Caco-2 (cell line): ENCODE results near the gene RIPOR3. TPM values are rescaled to one million over a fixed set of nuclear protein-coding genes. Genes with fewer than 3 reads are reported as not detected.
A peak's percentile ranks its signal among the peaks of the same experiment; 100 is the strongest.

Experiments
- BruUV-seq: library from RNA; stranded (reverse); fragments of 400-500 nt; replicated peaks from 2 replicates; lab custom pipeline; 2021; lab: Mats Ljungman, UMichigan
- CTCF ChIA-PET: fragments of 300-600 bp; sonication (Branson Sonifier 250); formaldehyde crosslinking; loops from one replicate; lab custom pipeline; 2022; ENCODE audit warnings: antibody characterized with exemption; lab: Charles Lee
- POLR2A ChIA-PET: fragments of 300-600 bp; sonication (Branson Sonifier 250); formaldehyde crosslinking; loops from one replicate; lab custom pipeline; 2022; ENCODE audit warnings: antibody characterized with exemption; lab: Charles Lee
- DNase-seq, 2 experiments: peaks; one replicate each; pipeline versions ENCODE4 v3.0.0 to v3.0.0-alpha.2; 2020 to 2022
- H3K27me3 ChIP-seq: replicated peaks from 2 replicates; pipeline ENCODE4 v1.6.0; 2011; ENCODE audit warnings: low read length; ENCODE audit not compliant: control insufficient read depth, insufficient read depth
- H3K36me3 ChIP-seq: 2 replicates; pipeline ENCODE4 v1.5.1; 2011; ENCODE audit warnings: low read length; ENCODE audit not compliant: control insufficient read depth, insufficient read depth
- H3K4me1 ChIP-seq: fragments of 250-450 bp; sonication (Bioruptor Pico); 2 replicates; pipeline ENCODE4 v1.5.1; 2020; ENCODE audit warnings: mild to moderate bottlenecking
- H3K4me3 ChIP-seq: 2 replicates; pipeline ENCODE4 v1.5.1; 2011; ENCODE audit warnings: low read depth, mild to moderate bottlenecking, control low read depth, low read length
- H3K9me3 ChIP-seq: fragments of 250-450 bp; sonication (Bioruptor Pico); 2 replicates; pipeline ENCODE4 v1.5.1; 2020; ENCODE audit warnings: mild to moderate bottlenecking, moderate library complexity
- H3K27ac Mint-ChIP-seq: one replicate; pipeline ENCODE4 v1.8.0; 2022; ENCODE audit warnings: mixed read lengths; ENCODE audit not compliant: unreplicated experiment
- H3K27me3 Mint-ChIP-seq: one replicate; pipeline ENCODE4 v1.8.0; 2022; ENCODE audit warnings: mixed read lengths; ENCODE audit not compliant: insufficient read depth, unreplicated experiment
- H3K36me3 Mint-ChIP-seq: one replicate; pipeline ENCODE4 v1.8.0; 2022; ENCODE audit warnings: mild to moderate bottlenecking, mixed read lengths; ENCODE audit not compliant: insufficient read depth, unreplicated experiment
- H3K4me1 Mint-ChIP-seq: one replicate; pipeline ENCODE4 v1.8.0; 2022; ENCODE audit warnings: low read depth, mixed read lengths; ENCODE audit not compliant: unreplicated experiment
- H3K4me3 Mint-ChIP-seq: one replicate; pipeline ENCODE4 v1.8.0; 2022; ENCODE audit warnings: mild to moderate bottlenecking, moderate library complexity, mixed read lengths; ENCODE audit not compliant: unreplicated experiment
- H3K9me3 Mint-ChIP-seq: one replicate; pipeline ENCODE4 v1.8.0; 2022; ENCODE audit warnings: mixed read lengths; ENCODE audit not compliant: unreplicated experiment
- CTCF ChIP-seq, 2 experiments: fragments of 200-600 bp in 1 of 2; IDR thresholded peaks; 1 replicate in 1 of 2; 2 replicates in 1 of 2; pipeline versions ENCODE4 v1.5.1 to v1.8.0; 2011 to 2022; ENCODE audit warnings: antibody characterized with exemption in 1 of 2, control low read depth in 1 of 2, inconsistent platforms in 1 of 2, low read depth in 1 of 2, low read length in 1 of 2, mild to moderate bottlenecking in 1 of 2, moderate library complexity in 1 of 2; ENCODE audit not compliant: insufficient read depth in 1 of 2, severe bottlenecking in 1 of 2, unreplicated experiment in 1 of 2
- intact Hi-C: fragments of 100-400 bp; cut with micrococcal nuclease; formaldehyde crosslinking; loops from one replicate; pipeline ENCODE4 v1.10.0; 2022; ENCODE audit not compliant: unreplicated experiment
- total RNA-seq: library from RNA; stranded (reverse); gene quantifications from 2 replicates; pipeline ENCODE4 v1.2.3, GENCODE V29; 2022

Gene RIPOR3
- total RNA-seq, 1 experiment from 2014 or later, result 0.18 TPM

- Histone ChIP-seq H3K9me3 (peaks cover 10% of the 10 kb centered on the region), H3K36me3 (no peaks in the 10 kb centered on the region), H3K4me1 (peaks cover 27% of the 10 kb centered on the region), H3K27me3 (no peaks in the 10 kb centered on the region), H3K4me3 (no peak overlapping the region)
- CTCF ChIA-PET, result no interaction called here
- POLR2A ChIA-PET, result no interaction called here
- BruUV-seq, result no TSS peak
- Mint-ChIP-seq H3K27me3 (no peaks in the 10 kb centered on the region), H3K27ac (no peak overlapping the region), H3K4me1 (peaks cover 17% of the 10 kb centered on the region), H3K9me3 (peaks cover 10% of the 10 kb centered on the region), H3K4me3 (no peak overlapping the region), H3K36me3 (peaks cover 12% of the 10 kb centered on the region)
- TF ChIP-seq CTCF (IDR thresholded peaks at IDR 0.05; ENCODE audit: insufficient read depth in 1 of 2, low read depth in 1 of 2, low read length in 1 of 2, severe bottlenecking in 1 of 2, unreplicated experiment in 1 of 2), result no peak
- DNase-seq, result no peak
- intact Hi-C loops, result no loop called here
Measured at GRCh38 chr20:50649590-50649989, 41.8 kb downstream of the RIPOR3 start.

- ChIA-PET CTCF (no interaction called here), POLR2A (no interaction called here)
- H3K4me3 Mint-ChIP-seq, result no peak overlapping the region
- no peaks in the 10 kb centered on the region for H3K27me3 ChIP-seq
- H3K27ac Mint-ChIP-seq, result no peak overlapping the region
- peaks cover 27% of the 10 kb centered on the region for H3K4me1 ChIP-seq
- peaks cover 17% of the 10 kb centered on the region for H3K4me1 Mint-ChIP-seq
- peaks cover 10% of the 10 kb centered on the region for H3K9me3 Mint-ChIP-seq
- peaks cover 10% of the 10 kb centered on the region for H3K9me3 ChIP-seq
- H3K4me3 ChIP-seq, result no peak overlapping the region
- DNase-seq, result no peak
- H3K36me3 Mint-ChIP-seq, result peaks cover 12% of the 10 kb centered on the region
- no TSS peak for BruUV-seq
- no peaks in the 10 kb centered on the region for H3K27me3 Mint-ChIP-seq
- intact Hi-C loops, result no loop called here
- no peak for TF ChIP-seq CTCF (IDR thresholded peaks at IDR 0.05; ENCODE audit: insufficient read depth in 1 of 2, low read depth in 1 of 2, low read length in 1 of 2, severe bottlenecking in 1 of 2, unreplicated experiment in 1 of 2)
- no peaks in the 10 kb centered on the region for H3K36me3 ChIP-seq
Measured at GRCh38 chr20:50648651-50649050, 42.7 kb downstream of the RIPOR3 start.

- CTCF ChIA-PET, result interaction anchor here (0.8 to 1.7 kb wide), 3 partner anchors 21 to 84 kb away, joined by 3 to 4 read pairs (median 4); no protein-coding TSS in a partner anchor
- Histone ChIP-seq H3K27me3 (no peaks in the 10 kb centered on the region), H3K9me3 (peaks cover 10% of the 10 kb centered on the region), H3K36me3 (no peaks in the 10 kb centered on the region), H3K4me3 (no peak overlapping the region), H3K4me1 (peaks cover 31% of the 10 kb centered on the region)
- DNase-seq, result no peak
- TF ChIP-seq CTCF (IDR thresholded peaks at IDR 0.05; ENCODE audit: insufficient read depth in 1 of 2, low read depth in 1 of 2, low read length in 1 of 2, severe bottlenecking in 1 of 2, unreplicated experiment in 1 of 2), result peak in 1 of 2 experiments; percentile 62
- intact Hi-C loops, result no loop called here
- no peaks in the 10 kb centered on the region for H3K27me3 Mint-ChIP-seq
- H3K27ac Mint-ChIP-seq, result peak overlapping the region; percentile 85
- peaks cover 10% of the 10 kb centered on the region for H3K9me3 Mint-ChIP-seq
- peaks cover 12% of the 10 kb centered on the region for H3K36me3 Mint-ChIP-seq
- no TSS peak for BruUV-seq
- POLR2A ChIA-PET, result no interaction called here
- H3K4me1 Mint-ChIP-seq, result peaks cover 23% of the 10 kb centered on the region
- H3K4me3 Mint-ChIP-seq, result no peak overlapping the region
Measured at GRCh38 chr20:50646483-50646996, 44.8 kb downstream of the RIPOR3 start.
